HL-60 (cell line): Measurements from ENCODE around the gene NUMB.

Experiments
- DNase-seq, 2 experiments: peaks; one replicate each; pipeline ENCODE4 v3.0.0-alpha.2; 2010 to 2020; ENCODE audit warnings: low read depth in 1 of 2, low spot score in 1 of 2
- H3K27ac ChIP-seq: fragments of 250-450 bp; sonication (Bioruptor Pico); replicated peaks from 2 replicates; pipeline ENCODE4 v1.5.1; 2020; ENCODE audit warnings: mild to moderate bottlenecking, moderate library complexity
- H3K27me3 ChIP-seq: fragments of 250-450 bp; sonication (Bioruptor Pico); 2 replicates; pipeline ENCODE4 v1.5.1; 2021; ENCODE audit warnings: mild to moderate bottlenecking, moderate library complexity; ENCODE audit not compliant: insufficient read depth, poor library complexity, severe bottlenecking
- H3K4me3 ChIP-seq: replicated peaks from 2 replicates; pipeline ENCODE4 v1.5.1; 2011; ENCODE audit warnings: mild to moderate bottlenecking, control low read depth, low read length; ENCODE audit not compliant: insufficient read depth
- GABPA ChIP-seq: IDR thresholded peaks from 2 replicates; pipeline ENCODE4 v1.6.1; 2012; ENCODE audit warnings: low read depth
- POLR2AphosphoS5 ChIP-seq: IDR thresholded peaks from 2 replicates; pipeline ENCODE4 v1.6.1; 2012; ENCODE audit warnings: low read depth
- SPI1 ChIP-seq: IDR thresholded peaks from 2 replicates; pipeline ENCODE4 v1.6.1; 2012; ENCODE audit warnings: low read depth, mild to moderate bottlenecking, borderline replicate concordance
- TF ChIP-seq, protein P1 (sequence below): IDR thresholded peaks from one replicate; pipeline ENCODE4 v1.5.1; 2011; ENCODE audit warnings: low read length, control low read depth, inconsistent platforms; ENCODE audit not compliant: insufficient read depth
- TF ChIP-seq, protein P2 (sequence below): IDR thresholded peaks from 2 replicates; pipeline ENCODE4 v1.6.1; 2012; ENCODE audit warnings: low read depth; ENCODE audit not compliant: insufficient replicate concordance

NUMB gene

DNA sequence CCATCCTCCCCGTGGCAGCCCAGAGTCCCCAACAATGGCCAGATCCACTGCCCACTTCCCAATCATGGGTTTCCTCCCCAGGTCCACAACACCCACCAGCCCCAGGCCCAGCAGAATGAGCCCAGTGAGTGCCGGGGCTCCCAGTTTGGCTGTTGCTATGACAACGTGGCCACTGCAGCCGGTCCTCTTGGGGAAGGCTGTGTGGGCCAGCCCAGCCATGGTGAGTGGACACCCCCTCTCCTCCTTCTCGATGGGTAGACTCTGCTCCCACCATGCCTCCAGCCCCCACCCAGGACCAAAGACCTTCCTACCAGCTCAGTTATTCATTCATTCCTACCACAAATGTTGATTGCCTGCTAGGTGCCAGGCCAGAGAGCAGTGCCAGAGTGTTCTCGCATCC, 197.3 kb downstream of the NUMB start:
- Histone ChIP-seq H3K27me3 (no peaks in the 10 kb centered on the region), H3K4me3 (no peak overlapping the region), H3K27ac (no peak overlapping the region)
- DNase-seq: no peak
- TF ChIP-seq, protein P1, sequence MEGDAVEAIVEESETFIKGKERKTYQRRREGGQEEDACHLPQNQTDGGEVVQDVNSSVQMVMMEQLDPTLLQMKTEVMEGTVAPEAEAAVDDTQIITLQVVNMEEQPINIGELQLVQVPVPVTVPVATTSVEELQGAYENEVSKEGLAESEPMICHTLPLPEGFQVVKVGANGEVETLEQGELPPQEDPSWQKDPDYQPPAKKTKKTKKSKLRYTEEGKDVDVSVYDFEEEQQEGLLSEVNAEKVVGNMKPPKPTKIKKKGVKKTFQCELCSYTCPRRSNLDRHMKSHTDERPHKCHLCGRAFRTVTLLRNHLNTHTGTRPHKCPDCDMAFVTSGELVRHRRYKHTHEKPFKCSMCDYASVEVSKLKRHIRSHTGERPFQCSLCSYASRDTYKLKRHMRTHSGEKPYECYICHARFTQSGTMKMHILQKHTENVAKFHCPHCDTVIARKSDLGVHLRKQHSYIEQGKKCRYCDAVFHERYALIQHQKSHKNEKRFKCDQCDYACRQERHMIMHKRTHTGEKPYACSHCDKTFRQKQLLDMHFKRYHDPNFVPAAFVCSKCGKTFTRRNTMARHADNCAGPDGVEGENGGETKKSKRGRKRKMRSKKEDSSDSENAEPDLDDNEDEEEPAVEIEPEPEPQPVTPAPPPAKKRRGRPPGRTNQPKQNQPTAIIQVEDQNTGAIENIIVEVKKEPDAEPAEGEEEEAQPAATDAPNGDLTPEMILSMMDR: no peak
- TF ChIP-seq POLR2AphosphoS5: no peak

DNA sequence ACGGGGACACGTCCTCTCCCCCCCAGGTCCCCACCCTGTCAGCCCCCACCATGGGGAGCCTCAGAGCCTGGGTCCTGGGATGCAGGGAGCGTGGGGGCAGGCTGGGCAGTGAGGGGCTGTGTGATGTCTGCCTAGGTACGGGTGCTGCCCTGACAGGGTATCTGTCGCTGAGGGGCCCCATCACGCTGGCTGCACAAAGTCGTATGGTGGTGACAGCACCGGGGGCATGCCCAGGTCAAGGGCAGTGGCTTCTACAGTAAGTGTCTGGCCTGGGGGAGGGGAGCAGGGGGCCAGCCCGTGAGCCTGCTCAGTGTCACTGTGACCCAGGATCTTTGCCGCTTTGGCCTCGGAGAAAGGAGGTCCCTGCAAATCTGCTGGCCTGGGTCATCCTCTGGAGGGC, 197.8 kb downstream of the NUMB start:
- DNase-seq: no peak
- no peak overlapping the region for H3K4me3 ChIP-seq
- no peaks in the 10 kb centered on the region for H3K27me3 ChIP-seq
- no peak overlapping the region for H3K27ac ChIP-seq
- TF ChIP-seq SPI1 (no peak), GABPA (no peak), POLR2AphosphoS5 (no peak)
- TF ChIP-seq, protein P1: no peak
- TF ChIP-seq, protein P2, sequence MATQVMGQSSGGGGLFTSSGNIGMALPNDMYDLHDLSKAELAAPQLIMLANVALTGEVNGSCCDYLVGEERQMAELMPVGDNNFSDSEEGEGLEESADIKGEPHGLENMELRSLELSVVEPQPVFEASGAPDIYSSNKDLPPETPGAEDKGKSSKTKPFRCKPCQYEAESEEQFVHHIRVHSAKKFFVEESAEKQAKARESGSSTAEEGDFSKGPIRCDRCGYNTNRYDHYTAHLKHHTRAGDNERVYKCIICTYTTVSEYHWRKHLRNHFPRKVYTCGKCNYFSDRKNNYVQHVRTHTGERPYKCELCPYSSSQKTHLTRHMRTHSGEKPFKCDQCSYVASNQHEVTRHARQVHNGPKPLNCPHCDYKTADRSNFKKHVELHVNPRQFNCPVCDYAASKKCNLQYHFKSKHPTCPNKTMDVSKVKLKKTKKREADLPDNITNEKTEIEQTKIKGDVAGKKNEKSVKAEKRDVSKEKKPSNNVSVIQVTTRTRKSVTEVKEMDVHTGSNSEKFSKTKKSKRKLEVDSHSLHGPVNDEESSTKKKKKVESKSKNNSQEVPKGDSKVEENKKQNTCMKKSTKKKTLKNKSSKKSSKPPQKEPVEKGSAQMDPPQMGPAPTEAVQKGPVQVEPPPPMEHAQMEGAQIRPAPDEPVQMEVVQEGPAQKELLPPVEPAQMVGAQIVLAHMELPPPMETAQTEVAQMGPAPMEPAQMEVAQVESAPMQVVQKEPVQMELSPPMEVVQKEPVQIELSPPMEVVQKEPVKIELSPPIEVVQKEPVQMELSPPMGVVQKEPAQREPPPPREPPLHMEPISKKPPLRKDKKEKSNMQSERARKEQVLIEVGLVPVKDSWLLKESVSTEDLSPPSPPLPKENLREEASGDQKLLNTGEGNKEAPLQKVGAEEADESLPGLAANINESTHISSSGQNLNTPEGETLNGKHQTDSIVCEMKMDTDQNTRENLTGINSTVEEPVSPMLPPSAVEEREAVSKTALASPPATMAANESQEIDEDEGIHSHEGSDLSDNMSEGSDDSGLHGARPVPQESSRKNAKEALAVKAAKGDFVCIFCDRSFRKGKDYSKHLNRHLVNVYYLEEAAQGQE: no peak

DNA sequence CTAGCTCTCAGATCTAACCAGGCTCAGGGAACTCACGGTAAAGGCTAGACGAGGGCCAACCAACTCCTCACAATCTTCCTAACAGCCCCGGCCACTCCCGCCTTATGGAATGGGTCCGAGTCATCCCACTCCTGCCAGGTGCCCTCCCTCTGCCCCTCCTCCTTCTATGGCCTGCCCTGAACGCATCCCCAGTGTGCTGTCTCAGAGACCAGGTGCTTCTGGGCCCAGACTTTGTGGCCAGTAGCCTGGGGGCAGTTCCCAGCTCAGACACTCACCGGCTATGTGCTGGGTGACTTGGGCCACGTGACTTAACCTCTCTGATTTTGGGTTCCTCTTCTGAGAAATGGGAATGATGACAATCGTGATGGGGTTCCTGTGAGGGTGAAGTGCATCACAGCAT, 198.5 kb downstream of the NUMB start:
- DNase-seq: no peak
- TF ChIP-seq GABPA (no peak), SPI1 (no peak), POLR2AphosphoS5 (no peak)
- TF ChIP-seq, protein P1: no peak
- TF ChIP-seq, protein P2: no peak
- Histone ChIP-seq H3K27ac (no peak overlapping the region), H3K27me3 (no peaks in the 10 kb centered on the region), H3K4me3 (no peak overlapping the region)

DNA sequence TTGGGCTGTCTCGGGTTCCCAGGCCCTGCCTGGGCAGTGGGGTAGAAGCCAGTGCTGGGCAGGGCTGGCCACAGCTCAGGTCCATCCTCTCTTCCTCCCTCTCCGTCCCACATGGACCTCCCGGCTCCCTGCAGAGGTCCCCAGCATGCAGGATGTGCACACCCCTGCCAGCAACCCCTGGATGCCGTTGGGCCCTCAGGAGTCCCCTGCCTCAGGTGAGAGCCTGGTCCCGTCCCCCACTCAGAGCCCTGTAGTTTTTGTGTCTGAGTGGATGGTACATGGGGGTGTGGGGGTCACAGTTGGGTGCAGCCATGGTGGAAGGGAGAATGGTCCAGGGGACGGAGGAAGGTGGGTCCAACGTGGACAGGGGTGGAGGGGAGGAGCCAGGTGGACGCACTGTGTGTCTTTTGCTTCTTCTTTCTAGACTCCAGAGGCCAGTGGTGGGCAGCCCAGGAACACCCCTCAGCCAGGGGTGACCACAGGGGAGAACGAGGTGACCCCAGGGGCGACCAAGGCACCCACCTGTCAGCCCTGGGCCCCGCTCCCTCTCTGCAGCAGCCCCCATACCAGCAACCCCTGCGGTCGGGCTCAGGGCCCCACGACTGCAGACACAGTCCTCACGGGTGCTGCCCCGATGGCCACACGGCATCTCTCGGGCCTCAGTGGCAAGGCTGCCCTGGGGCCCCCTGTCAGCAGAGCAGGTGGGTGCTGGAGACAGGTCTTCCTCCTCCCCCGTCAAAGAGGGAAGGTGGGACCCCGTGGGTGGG, 199.3 kb downstream of the NUMB start:
- TF ChIP-seq GABPA (no peak), SPI1 (no peak), POLR2AphosphoS5 (no peak)
- TF ChIP-seq, protein P2: no peak
- TF ChIP-seq, protein P1: no peak
- no peaks in the 10 kb centered on the region for H3K27me3 ChIP-seq

More for the DNA sequence above, 199.3 kb downstream of the NUMB start:
- no peak for DNase-seq
- Histone ChIP-seq H3K4me3 (no peak overlapping the region), H3K27ac (no peak overlapping the region)
